Measurements from ENCODE around the gene YTHDC2.

GRCh38 chr5:113487416-113487780, 26.1 kb upstream of the YTHDC2 start:
- TF ChIP-seq, protein P1, sequence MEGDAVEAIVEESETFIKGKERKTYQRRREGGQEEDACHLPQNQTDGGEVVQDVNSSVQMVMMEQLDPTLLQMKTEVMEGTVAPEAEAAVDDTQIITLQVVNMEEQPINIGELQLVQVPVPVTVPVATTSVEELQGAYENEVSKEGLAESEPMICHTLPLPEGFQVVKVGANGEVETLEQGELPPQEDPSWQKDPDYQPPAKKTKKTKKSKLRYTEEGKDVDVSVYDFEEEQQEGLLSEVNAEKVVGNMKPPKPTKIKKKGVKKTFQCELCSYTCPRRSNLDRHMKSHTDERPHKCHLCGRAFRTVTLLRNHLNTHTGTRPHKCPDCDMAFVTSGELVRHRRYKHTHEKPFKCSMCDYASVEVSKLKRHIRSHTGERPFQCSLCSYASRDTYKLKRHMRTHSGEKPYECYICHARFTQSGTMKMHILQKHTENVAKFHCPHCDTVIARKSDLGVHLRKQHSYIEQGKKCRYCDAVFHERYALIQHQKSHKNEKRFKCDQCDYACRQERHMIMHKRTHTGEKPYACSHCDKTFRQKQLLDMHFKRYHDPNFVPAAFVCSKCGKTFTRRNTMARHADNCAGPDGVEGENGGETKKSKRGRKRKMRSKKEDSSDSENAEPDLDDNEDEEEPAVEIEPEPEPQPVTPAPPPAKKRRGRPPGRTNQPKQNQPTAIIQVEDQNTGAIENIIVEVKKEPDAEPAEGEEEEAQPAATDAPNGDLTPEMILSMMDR (IDR thresholded peaks at IDR 0.05): no peak
- no peak for TF ChIP-seq POLR2A (IDR thresholded peaks at IDR 0.05)
- no peak for TF ChIP-seq POLR2AphosphoS5 (IDR thresholded peaks at IDR 0.05)
